Stimulated activated CD4-positive, alpha-beta T cell treated with anti-CD3 and anti-CD28 coated beads, Interleukin-12 subunit alpha, Interleukin-12 subunit beta, amount 100 ng/mL, for 4 hours (primary cell): ENCODE measurements around the gene GGCX.

Experiments used
- DNase-seq: peaks from one replicate; pipeline ENCODE4 v3.0.0-alpha.2; 2020

The GGCX gene

GRCh38 chr2:85505551-85506238, 55.6 kb downstream of the GGCX start:
- DNase-seq = no peak

- DNase-seq = no peak
Measured at GRCh38 chr2:85504778-85505261, 56.5 kb downstream of the GGCX start.

- no peak for DNase-seq
Measured at GRCh38 chr2:85503851-85504777, 57.2 kb downstream of the GGCX start.

GRCh38 chr2:85503168-85503850, 58.0 kb downstream of the GGCX start:
- no peak for DNase-seq

DNA sequence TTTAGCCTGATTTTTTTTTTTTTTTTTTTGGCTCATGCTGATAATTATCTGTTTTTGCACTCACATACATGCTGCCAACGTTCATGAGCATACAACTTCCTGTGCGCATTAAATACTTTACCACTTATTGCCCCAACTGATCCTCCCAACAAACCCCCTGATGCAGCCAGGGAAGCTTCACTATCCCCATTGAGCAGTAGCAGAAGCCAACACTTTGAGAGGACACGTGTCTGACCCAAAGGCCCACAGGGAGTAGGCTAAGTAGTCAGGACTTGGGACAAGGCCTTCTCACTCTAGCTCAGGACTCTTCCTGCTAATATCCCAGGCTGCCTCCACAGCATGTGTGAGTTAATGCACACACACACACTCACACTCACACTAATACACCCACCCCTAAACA, 58.6 kb downstream of the GGCX start:
- DNase-seq = no peak

DNA sequence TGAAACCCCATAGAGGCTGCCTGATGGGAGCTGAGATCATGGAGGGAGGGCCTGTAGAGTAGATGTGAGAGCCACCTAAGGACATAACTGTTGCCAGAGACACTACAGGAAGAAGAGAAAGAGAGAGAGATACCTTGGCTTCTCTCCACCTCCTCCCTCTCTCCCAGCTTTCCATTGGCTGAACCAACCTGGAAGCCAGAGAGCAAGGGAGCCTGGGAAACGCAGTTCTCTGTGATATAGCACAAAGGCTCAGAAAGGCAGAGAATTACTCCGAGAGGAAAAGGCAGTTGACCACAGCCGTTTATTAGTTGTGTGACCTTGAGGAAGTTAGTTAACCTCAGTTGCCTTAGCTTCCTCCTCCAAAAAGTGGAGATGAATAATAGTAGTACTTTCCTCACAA, 60.0 kb downstream of the GGCX start:
- no peak for DNase-seq

GRCh38 chr2:85497944-85498630, 63.2 kb downstream of the GGCX start:
- DNase-seq = no peak

DNA sequence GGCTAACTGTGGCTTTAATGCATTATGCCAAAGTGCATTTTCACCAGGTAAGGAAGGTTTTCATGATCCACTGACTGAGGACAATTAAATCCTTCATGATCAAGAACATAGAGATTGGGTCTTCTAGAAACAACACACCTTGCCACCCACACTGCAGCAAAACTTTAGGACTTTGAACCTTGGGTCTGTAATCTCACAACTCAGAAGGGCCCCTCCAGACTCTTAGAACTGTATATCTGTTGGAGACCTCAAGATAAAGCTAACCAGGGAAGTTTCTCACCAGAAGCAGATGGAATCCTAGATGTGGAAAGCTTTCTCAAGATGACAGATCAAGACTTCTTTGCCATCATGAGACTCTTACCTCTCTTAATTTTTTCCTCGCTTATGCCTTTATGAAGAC, 64.9 kb downstream of the GGCX start:
- DNase-seq = no peak
